Nucleus accumbens (tissue), 56 donors: ENCODE results near the gene DGAT2L6.

Experiments used
- DNase-seq, 56 donors: peaks; one replicate each; lab custom pipeline; 2025; lab: John Stamatoyannopoulos, UW

Gene DGAT2L6, protein sequence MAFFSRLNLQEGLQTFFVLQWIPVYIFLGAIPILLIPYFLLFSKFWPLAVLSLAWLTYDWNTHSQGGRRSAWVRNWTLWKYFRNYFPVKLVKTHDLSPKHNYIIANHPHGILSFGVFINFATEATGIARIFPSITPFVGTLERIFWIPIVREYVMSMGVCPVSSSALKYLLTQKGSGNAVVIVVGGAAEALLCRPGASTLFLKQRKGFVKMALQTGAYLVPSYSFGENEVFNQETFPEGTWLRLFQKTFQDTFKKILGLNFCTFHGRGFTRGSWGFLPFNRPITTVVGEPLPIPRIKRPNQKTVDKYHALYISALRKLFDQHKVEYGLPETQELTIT

GRCh38 chrX:70176938-70177533 lies at the start of gene DGAT2L6:
DGAT2L6 (plus strand) TSS chrX:70177483; CDS start chrX:70177583, 100 bp downstream.
- no peak for DNase-seq

DNA sequence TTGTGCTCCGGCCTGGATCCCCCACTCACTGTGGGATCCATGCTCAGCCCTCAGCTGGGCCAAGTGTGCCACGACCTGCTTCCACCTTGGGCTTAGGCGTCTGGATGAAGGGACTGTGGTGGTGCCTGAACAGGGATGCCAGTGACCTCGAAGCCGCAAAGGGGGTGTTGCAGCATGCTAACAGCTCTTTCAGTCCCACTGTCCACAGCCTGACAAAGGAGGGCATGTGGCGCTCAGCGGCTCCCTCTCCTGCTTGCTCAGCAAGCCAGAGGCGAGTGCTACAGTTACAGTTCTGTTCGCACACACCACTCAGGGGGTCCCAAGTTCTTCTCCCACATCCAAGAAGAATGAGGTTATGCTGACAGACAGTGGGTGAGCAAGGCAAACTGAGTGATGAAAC lies 49.2 kb upstream of the DGAT2L6 start:
- DNase-seq = no peak

- DNase-seq = no peak
These were observed 47.5 kb upstream of the DGAT2L6 start for GRCh38 chrX:70129816-70130215.

DNA sequence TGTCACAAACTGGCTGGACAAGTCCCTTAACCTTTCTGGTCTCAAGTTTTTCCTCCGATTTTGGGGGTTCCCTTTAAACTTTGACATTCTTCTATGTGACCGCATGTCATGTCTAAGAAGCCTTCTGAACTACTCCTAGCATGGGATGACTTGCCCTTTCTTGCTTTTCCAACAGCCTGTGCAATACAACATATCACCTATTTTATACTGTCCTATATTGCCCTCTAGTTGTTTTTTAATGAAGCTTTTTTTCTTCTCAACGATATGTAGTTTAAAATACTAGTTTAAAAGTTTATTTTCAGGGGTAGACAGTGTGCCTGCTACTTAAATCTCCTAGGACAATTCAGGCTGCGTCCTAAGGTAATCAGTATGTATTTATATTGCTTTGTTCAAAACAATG lies 45.1 kb upstream of the DGAT2L6 start:
- DNase-seq = no peak

- DNase-seq = peak in 1 of 56 donors; percentile 4
These were observed 44.4 kb upstream of the DGAT2L6 start for GRCh38 chrX:70132877-70133302.

- peak; percentile 11 to 91 (median 63) for DNase-seq
These were observed 43.8 kb upstream of the DGAT2L6 start, which contains the start of gene IGBP1 for GRCh38 chrX:70133303-70134115. IGBP1 (plus strand) TSS chrX:70133447; CDS start chrX:70133948, 501 bp downstream.

- DNase-seq = peak in 2 of 56 donors; percentile 4 to 19
These were observed 43.2 kb upstream of the DGAT2L6 start for GRCh38 chrX:70134116-70134477.

DNA sequence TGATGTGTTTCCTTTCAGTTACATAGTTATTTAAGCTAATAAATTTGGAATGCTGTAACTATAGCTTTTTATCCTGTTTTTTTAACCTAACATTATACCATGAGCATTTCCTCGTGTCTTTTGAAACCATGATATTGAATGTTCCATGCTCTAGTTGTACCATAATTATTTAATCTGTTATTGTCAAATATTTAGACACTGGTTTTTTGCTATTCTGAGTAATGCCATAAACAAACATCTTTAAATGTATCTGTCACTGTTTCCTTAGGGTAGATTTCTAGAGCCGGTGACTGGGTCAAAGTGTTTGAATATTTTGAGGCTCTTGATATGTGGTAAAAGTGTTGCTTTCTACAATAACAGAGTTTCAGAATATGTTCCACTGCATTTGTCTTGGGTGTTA lies 38.7 kb upstream of the DGAT2L6 start:
- DNase-seq = no peak

DNA sequence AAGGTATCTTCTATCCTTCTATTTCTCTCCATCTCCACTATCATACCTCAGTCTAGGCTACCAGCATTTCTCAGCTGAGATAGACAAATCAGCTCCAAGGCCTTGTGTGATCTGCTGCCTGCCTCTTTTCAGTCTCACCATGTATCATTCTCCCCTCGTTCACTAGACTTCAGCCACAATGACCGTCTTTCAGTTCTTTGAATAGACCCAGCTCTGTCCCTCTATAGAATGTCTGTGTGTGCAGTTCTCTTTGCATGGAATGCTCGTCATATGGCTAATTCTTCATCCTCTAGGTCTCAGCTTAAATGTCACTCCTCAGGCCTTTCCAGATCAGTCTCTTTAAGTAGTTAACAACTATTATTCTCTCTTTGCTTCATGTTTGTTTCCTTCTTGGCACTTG lies 37.5 kb upstream of the DGAT2L6 start:
- DNase-seq = peak in 1 of 56 donors; percentile 0

GRCh38 chrX:70141373-70141772 lies 35.9 kb upstream of the DGAT2L6 start:
- no peak for DNase-seq

DNA sequence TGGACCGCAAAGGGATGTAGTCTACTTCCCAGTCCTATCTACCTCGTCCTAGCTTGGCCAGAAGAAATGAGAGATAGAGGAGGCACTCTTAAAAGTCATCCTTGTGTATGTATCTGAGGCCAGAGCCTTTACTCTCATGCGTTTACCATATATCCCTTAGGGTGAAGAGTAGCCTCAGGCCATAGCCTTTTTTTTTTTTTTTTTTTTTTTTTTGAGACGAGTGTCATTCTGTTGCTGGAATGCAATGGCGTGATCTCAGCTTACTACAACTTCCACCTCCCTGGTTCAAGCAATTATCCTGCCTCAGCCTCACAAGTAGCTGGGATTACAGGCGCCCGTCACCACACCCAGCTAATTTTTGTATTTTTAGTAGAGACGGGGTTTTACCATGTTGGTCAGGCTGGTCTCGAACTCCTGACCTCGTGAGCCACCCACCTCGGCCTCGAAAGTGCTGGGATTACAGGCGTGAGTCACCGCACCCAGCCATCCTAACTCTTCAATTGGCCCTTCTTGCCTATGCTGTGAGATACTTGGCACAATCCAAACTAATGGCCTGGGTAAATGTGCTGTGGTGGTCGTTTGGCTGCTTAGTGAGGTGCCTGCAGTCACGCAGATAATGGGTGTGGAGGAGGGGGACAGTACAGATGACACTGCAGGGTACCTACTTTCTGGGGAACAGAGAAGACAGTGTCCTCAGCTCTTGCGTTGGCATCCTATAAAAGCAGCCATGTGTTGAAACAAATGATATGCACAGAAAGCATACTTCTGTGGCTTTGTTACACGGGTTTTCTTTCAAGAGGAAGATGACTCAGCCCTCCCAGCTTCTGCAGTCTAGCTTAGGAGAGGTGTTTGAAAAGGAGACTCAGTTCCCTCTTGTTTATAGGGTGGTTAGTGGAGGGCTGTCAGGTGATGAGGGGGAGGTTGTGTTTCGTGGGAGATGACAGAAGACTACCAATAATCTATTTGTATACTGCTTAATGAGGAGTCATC lies 10.4 kb upstream of the DGAT2L6 start:
- DNase-seq = peak in 4 of 56 donors; percentile 0 to 2 (median 1)

- DNase-seq = peak in 25 of 56 donors; percentile 0 to 50 (median 13)
These were observed 8.8 kb upstream of the DGAT2L6 start for GRCh38 chrX:70168238-70169188.

- no peak for DNase-seq
These were observed 8.0 kb upstream of the DGAT2L6 start for GRCh38 chrX:70169281-70169680.

DNA sequence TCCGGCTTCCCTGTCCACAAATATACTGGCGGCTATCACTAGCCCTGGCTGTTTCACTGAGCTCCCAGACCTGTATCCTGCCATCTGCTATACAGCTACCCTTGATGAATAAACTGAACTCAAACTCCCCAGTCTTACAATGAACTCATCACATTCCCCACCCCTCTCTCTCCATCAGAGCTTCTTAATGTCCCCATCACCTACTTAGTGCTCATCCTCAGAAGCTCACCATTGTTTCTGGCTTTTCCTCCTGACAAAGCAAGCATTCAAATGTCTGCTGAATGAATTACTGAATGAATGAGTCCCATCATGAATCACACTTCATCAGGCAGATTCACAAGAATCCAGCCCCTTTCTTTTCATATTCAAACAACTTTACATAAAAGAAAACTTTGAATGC lies 5.7 kb upstream of the DGAT2L6 start:
- DNase-seq = no peak

- no peak for DNase-seq
These were observed 5.1 kb upstream of the DGAT2L6 start for GRCh38 chrX:70172221-70172620.

GRCh38 chrX:70172964-70173363 lies 4.3 kb upstream of the DGAT2L6 start:
- no peak for DNase-seq

DNA sequence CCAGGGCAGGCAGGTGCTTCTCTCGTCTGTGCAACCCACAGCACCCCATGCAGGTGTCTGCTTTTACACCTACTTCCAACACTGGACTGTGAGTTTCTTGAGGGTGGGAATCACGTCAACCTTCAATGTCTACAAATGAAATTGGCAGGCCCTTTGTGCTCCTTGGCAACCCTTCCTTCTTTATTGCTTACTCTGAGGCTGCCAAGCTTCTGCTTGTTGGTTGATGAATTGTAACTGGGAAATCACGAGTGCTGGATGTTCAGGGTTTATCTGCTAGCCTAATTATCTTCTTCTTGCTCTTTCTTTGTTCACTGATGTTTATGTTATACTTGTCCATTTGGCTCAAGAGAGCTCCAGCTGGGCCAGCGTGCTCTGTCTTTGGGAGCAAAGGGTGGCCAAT lies 2.5 kb upstream of the DGAT2L6 start:
- no peak for DNase-seq

GRCh38 chrX:70175338-70175737 lies 1.9 kb upstream of the DGAT2L6 start:
- DNase-seq = no peak

GRCh38 chrX:70183091-70183490 lies 5.8 kb downstream of the DGAT2L6 start:
- DNase-seq = no peak
